ENCODE measurements around the gene MGLL. TPM values are rescaled to one million over a fixed set of nuclear protein-coding genes. Genes with fewer than 3 reads are reported as not detected.

Gene MGLL
- total and polyA plus RNA-seq, 4 donors, result 9.4 to 277 (median 74.2) TPM

- no peak overlapping the region for H3K27ac ChIP-seq (ENCODE audit: low read depth in 1 of 2, low read length in 2 of 2)
- peaks cover 0 to 5% (median under 1%) of the 10 kb centered on the region in 4 donors for H3K4me1 ChIP-seq (ENCODE audit: control insufficient read depth in 4 of 4, insufficient read depth in 4 of 4, low read length in 3 of 4)
- H3K36me3 ChIP-seq (ENCODE audit: control insufficient read depth in 4 of 4, insufficient read depth in 3 of 4, low read depth in 1 of 4, low read length in 3 of 4), result peaks cover 2 to 35% (median 22%) of the 10 kb centered on the region in 4 donors
- no peak for DNase-seq (ENCODE audit: low spot score)
- WGBS, result 99% methylated on average over 2 of the region's 2 CpGs
- H3K9ac ChIP-seq (ENCODE audit: low read depth in 1 of 2, low read length in 2 of 2), result no peak overlapping the region
- H3K27me3 ChIP-seq (ENCODE audit: control insufficient read depth in 4 of 4, insufficient read depth in 4 of 4, low read length in 3 of 4), result no peaks in the 10 kb centered on the region
- TF ChIP-seq RXRA (IDR thresholded peaks at IDR 0.05) (no peak), SP1 (IDR thresholded peaks at IDR 0.05) (no peak), ATF3 (IDR thresholded peaks at IDR 0.05) (no peak), TAF1 (conservative IDR thresholded peaks at IDR 0.05) (no peak), REST (IDR thresholded peaks at IDR 0.05) (no peak), HNF4A (conservative IDR thresholded peaks at IDR 0.05) (no peak), ZBTB33 (IDR thresholded peaks at IDR 0.05) (no peak), RAD21 (IDR thresholded peaks at IDR 0.05) (no peak), CTCF (IDR thresholded peaks at IDR 0.05; ENCODE audit: low read depth, low read length, missing input control) (no peak), FOXA2 (IDR thresholded peaks at IDR 0.05) (no peak), JUND (IDR thresholded peaks at IDR 0.05) (no peak), EGR1 (IDR thresholded peaks at IDR 0.05; ENCODE audit: low read depth in 2 of 2) (no peak), HNF4G (IDR thresholded peaks at IDR 0.05) (no peak), NR2F2 (IDR thresholded peaks at IDR 0.05) (no peak), GABPA (IDR thresholded peaks at IDR 0.05 in 1 of 2, conservative IDR thresholded peaks at IDR 0.05 in 1 of 2) (no peak), YY1 (IDR thresholded peaks at IDR 0.05) (no peak), FOXA1 (IDR thresholded peaks at IDR 0.05) (no peak)
- no peaks in the 10 kb centered on the region for H3K9me3 ChIP-seq (ENCODE audit: control insufficient read depth in 4 of 4, low read length in 3 of 4)
- no peak overlapping the region for H3K4me3 ChIP-seq (ENCODE audit: low read depth in 1 of 3, low read length in 3 of 3)
Measured at GRCh38 chr3:127794972-127795371, 27.3 kb downstream of the MGLL start.

GRCh38 chr3:127794402-127794801, 27.9 kb downstream of the MGLL start:
- H3K27me3 ChIP-seq (ENCODE audit: control insufficient read depth in 4 of 4, insufficient read depth in 4 of 4, low read length in 3 of 4), result no peaks in the 10 kb centered on the region
- DNase-seq (ENCODE audit: low spot score), result no peak
- TF ChIP-seq GABPA (IDR thresholded peaks at IDR 0.05 in 1 of 2, conservative IDR thresholded peaks at IDR 0.05 in 1 of 2) (no peak), RAD21 (IDR thresholded peaks at IDR 0.05) (no peak), JUND (IDR thresholded peaks at IDR 0.05) (no peak), MAX (IDR thresholded peaks at IDR 0.05) (no peak), HNF4A (conservative IDR thresholded peaks at IDR 0.05) (no peak), SP1 (IDR thresholded peaks at IDR 0.05) (no peak), REST (IDR thresholded peaks at IDR 0.05) (no peak), CTCF (IDR thresholded peaks at IDR 0.05; ENCODE audit: low read depth, low read length, missing input control) (no peak), NR2F2 (IDR thresholded peaks at IDR 0.05) (no peak), TAF1 (conservative IDR thresholded peaks at IDR 0.05) (no peak)
- no peak overlapping the region for H3K27ac ChIP-seq (ENCODE audit: low read depth in 1 of 2, low read length in 2 of 2)
- H3K4me3 ChIP-seq (ENCODE audit: low read depth in 1 of 3, low read length in 3 of 3), result no peak overlapping the region
- 88% methylated on average over 2 of the region's 2 CpGs for WGBS
- H3K36me3 ChIP-seq (ENCODE audit: control insufficient read depth in 4 of 4, insufficient read depth in 3 of 4, low read depth in 1 of 4, low read length in 3 of 4), result peaks cover 2 to 31% (median 21%) of the 10 kb centered on the region in 4 donors
- H3K4me1 ChIP-seq (ENCODE audit: control insufficient read depth in 4 of 4, insufficient read depth in 4 of 4, low read length in 3 of 4), result peaks cover 0 to 5% (median 1%) of the 10 kb centered on the region in 4 donors
- H3K9ac ChIP-seq (ENCODE audit: low read depth in 1 of 2, low read length in 2 of 2), result no peak overlapping the region
- no peaks in the 10 kb centered on the region for H3K9me3 ChIP-seq (ENCODE audit: control insufficient read depth in 4 of 4, low read length in 3 of 4)
